Measurements from ENCODE around the gene BLCAP. TPM values are rescaled to one million over a fixed set of nuclear protein-coding genes. Genes with fewer than 3 reads are reported as not detected.

The BLCAP gene
- total RNA-seq, 1 donor: 55.7 TPM

- no peak for TF ChIP-seq CTCF (IDR thresholded peaks at IDR 0.05; ENCODE audit: insufficient read depth, low read depth, low read length)
These were observed 36.3 kb upstream of the BLCAP start for GRCh38 chr20:37564016-37564387.

GRCh38 chr20:37562695-37563480, 35.2 kb upstream of the BLCAP start:
- H3K4me3 ChIP-seq (ENCODE audit: low read depth, low read length): no peak overlapping the region
- no peak for DNase-seq (ENCODE audit: low read depth)
- TF ChIP-seq CTCF (IDR thresholded peaks at IDR 0.05; ENCODE audit: insufficient read depth, low read depth, low read length): no peak

More at GRCh38 chr20:37564016-37564387, 36.3 kb upstream of the BLCAP start:
- DNase-seq (ENCODE audit: low read depth): no peak
- no peak overlapping the region for H3K4me3 ChIP-seq (ENCODE audit: low read depth, low read length)

GRCh38 chr20:37560629-37561028, 33.0 kb upstream of the BLCAP start:
- no peak for DNase-seq (ENCODE audit: low read depth)
- TF ChIP-seq CTCF (IDR thresholded peaks at IDR 0.05; ENCODE audit: insufficient read depth, low read depth, low read length): no peak
- H3K4me3 ChIP-seq (ENCODE audit: low read depth, low read length): no peak overlapping the region

- no peak overlapping the region for H3K4me3 ChIP-seq (ENCODE audit: low read depth, low read length)
- DNase-seq (ENCODE audit: low read depth): no peak
- TF ChIP-seq CTCF (IDR thresholded peaks at IDR 0.05; ENCODE audit: insufficient read depth, low read depth, low read length): no peak
These were observed 31.8 kb upstream of the BLCAP start for GRCh38 chr20:37559312-37560027.

- no peak overlapping the region for H3K4me3 ChIP-seq (ENCODE audit: low read depth, low read length)
- no peak for TF ChIP-seq CTCF (IDR thresholded peaks at IDR 0.05; ENCODE audit: insufficient read depth, low read depth, low read length)
- no peak for DNase-seq (ENCODE audit: low read depth)
These were observed 31.1 kb upstream of the BLCAP start for GRCh38 chr20:37558779-37559178.

- H3K4me3 ChIP-seq (ENCODE audit: low read depth, low read length): no peak overlapping the region
- no peak for TF ChIP-seq CTCF (IDR thresholded peaks at IDR 0.05; ENCODE audit: insufficient read depth, low read depth, low read length)
- DNase-seq (ENCODE audit: low read depth): no peak
These were observed 30.6 kb upstream of the BLCAP start for GRCh38 chr20:37558306-37558705.

All from fibroblast of villous mesenchyme (primary cell).